ENCODE results near the gene ZNF624. TPM values are rescaled to one million over a fixed set of nuclear protein-coding genes. Genes with fewer than 3 reads are reported as not detected.

The ZNF624 gene
- total and polyA plus RNA-seq, 2 experiments from 2014 or later = 2.7 to 3.9 TPM

- Histone ChIP-seq H3K79me2 (replicated peaks; ENCODE audit: insufficient read depth) (no peaks in the 10 kb centered on the region), H3K4me3 (no peak overlapping the region), H3K27me3 (ENCODE audit: insufficient read depth) (peaks cover 14% of the 10 kb centered on the region), H3K4me2 (no peak overlapping the region), H3K4me1 (ENCODE audit: insufficient read depth) (peaks cover 6% of the 10 kb centered on the region), H3F3A (replicated peaks; ENCODE audit: low read depth) (no peaks in the 10 kb centered on the region), H3K36me3 (ENCODE audit: insufficient read depth) (no peaks in the 10 kb centered on the region), H2AFZ (no peak overlapping the region), H4K20me1 (replicated peaks; ENCODE audit: insufficient read depth) (no peaks in the 10 kb centered on the region), H3K27ac (ENCODE audit: low read depth) (no peak overlapping the region), H3K9me2 (ENCODE audit: insufficient read depth) (0 out of 2 replicates have a peak, but pooled peaks cover 6% of the 10 kb centered on the region)
- Mint-ChIP-seq H3K4me3 (no peak overlapping the region), H3K36me3 (ENCODE audit: low read depth) (peaks cover 4% of the 10 kb centered on the region; the same call in 2 of the 3 replicates), H3K4me1 (peaks cover 9% of the 10 kb centered on the region; the same call in 2 of the 3 replicates), H3K9me3 (peaks cover 3% of the 10 kb centered on the region; the same call in 2 of the 3 replicates), H3K27ac (no peak overlapping the region), H3K27me3 (ENCODE audit: insufficient read depth, low read depth, poor library complexity) (peaks cover 15% of the 10 kb centered on the region)
- DNase-seq (ENCODE audit: low spot score) (no peak), ATAC-seq (no peak)
- no peak for TF ChIP-seq EZH2 (IDR thresholded peaks at IDR 0.05; ENCODE audit: low read depth, unreplicated experiment)
- no peak for TF ChIP-seq ZNF331 (CRISPR knock-in tag; IDR thresholded peaks at IDR 0.05; ENCODE audit: low read depth)
- TF ChIP-seq POLR2AphosphoS5 (IDR thresholded peaks at IDR 0.05; ENCODE audit: low read depth) = no peak
- TF ChIP-seq CTCF (conservative IDR thresholded peaks at IDR 0.05; ENCODE audit: low read depth in 2 of 2) = no peak
- no peak for TF ChIP-seq NANOG (IDR thresholded peaks at IDR 0.05; ENCODE audit: borderline replicate concordance)
- TF ChIP-seq ETS1 (IDR thresholded peaks at IDR 0.05) = no peak
- no peak for TF ChIP-seq CREB1 (CRISPR knock-in tag; IDR thresholded peaks at IDR 0.05; ENCODE audit: low read depth)
- TF ChIP-seq STAT1 (IDR thresholded peaks at IDR 0.05; ENCODE audit: unreplicated experiment) = no peak
- TF ChIP-seq JUNB (IDR thresholded peaks at IDR 0.05; ENCODE audit: unreplicated experiment) = no peak
- no peak for TF ChIP-seq REST (IDR thresholded peaks at IDR 0.05; ENCODE audit: unreplicated experiment)
- no peak for TF ChIP-seq EZH2phosphoT487 (IDR thresholded peaks at IDR 0.05; ENCODE audit: unreplicated experiment)
- TF ChIP-seq ZNF114 (CRISPR knock-in tag; IDR thresholded peaks at IDR 0.05) = no peak
- TF ChIP-seq ZNF462 (CRISPR knock-in tag; IDR thresholded peaks at IDR 0.05) = no peak
These were observed 7.6 kb upstream of the ZNF624 start for GRCh38 chr17:16661217-16661616.
